ENCODE data around the gene NEB.

Gene NEB

GRCh38 chr2:151729415-151729811 is 4.9 kb downstream of the NEB start:
- no peaks in the 10 kb centered on the region for H3K27me3 ChIP-seq (ENCODE audit: insufficient read depth, low read length, poor library complexity, severe bottlenecking)
- no peak overlapping the region for H3K4me2 ChIP-seq (ENCODE audit: low read depth, low read length, poor library complexity, severe bottlenecking)
- no peak overlapping the region for H2AFZ ChIP-seq (ENCODE audit: low read length)
- no peak overlapping the region for H3K4me3 ChIP-seq (ENCODE audit: low read length, poor library complexity, severe bottlenecking)
- no peaks in the 10 kb centered on the region for H4K20me1 ChIP-seq (ENCODE audit: insufficient read depth, low read length, poor library complexity, severe bottlenecking)
- H3K4me1 ChIP-seq (ENCODE audit: insufficient read depth, low read length, poor library complexity, severe bottlenecking), result no peaks in the 10 kb centered on the region
- no peak overlapping the region for H3K9ac ChIP-seq (ENCODE audit: low read depth, low read length, poor library complexity, severe bottlenecking)
- no peak for TF ChIP-seq EZH2phosphoT487 (IDR thresholded peaks at IDR 0.05; ENCODE audit: borderline replicate concordance)
- H3F3A ChIP-seq (ENCODE audit: low read depth), result no peaks in the 10 kb centered on the region
- no peaks in the 10 kb centered on the region for H3K36me3 ChIP-seq (ENCODE audit: insufficient read depth, low read length)
- no peaks in the 10 kb centered on the region for H3K9me3 ChIP-seq (ENCODE audit: insufficient read depth, low read depth, low read length)
- H3K79me2 ChIP-seq (ENCODE audit: insufficient read depth, low read length), result no peaks in the 10 kb centered on the region
- H3K9me2 ChIP-seq (replicated peaks; ENCODE audit: low read depth, low read length), result no peaks in the 10 kb centered on the region

- TF ChIP-seq CTCF (conservative IDR thresholded peaks at IDR 0.05; ENCODE audit: low read length), result peak; percentile 46; the same call in 1 of the 2 replicates
- TF ChIP-seq EZH2phosphoT487 (IDR thresholded peaks at IDR 0.05; ENCODE audit: borderline replicate concordance), result no peak
- H3K9me2 ChIP-seq (replicated peaks; ENCODE audit: low read depth, low read length), result no peaks in the 10 kb centered on the region
- H3K4me3 ChIP-seq (ENCODE audit: low read length, poor library complexity, severe bottlenecking), result no peak overlapping the region
- H3K9me3 ChIP-seq (ENCODE audit: insufficient read depth, low read depth, low read length), result no peaks in the 10 kb centered on the region
- H3K36me3 ChIP-seq (ENCODE audit: insufficient read depth, low read length), result no peaks in the 10 kb centered on the region
- no peaks in the 10 kb centered on the region for H3K79me2 ChIP-seq (ENCODE audit: insufficient read depth, low read length)
- H3K4me1 ChIP-seq (ENCODE audit: insufficient read depth, low read length, poor library complexity, severe bottlenecking), result no peaks in the 10 kb centered on the region
- H3F3A ChIP-seq (ENCODE audit: low read depth), result no peaks in the 10 kb centered on the region
- H3K9ac ChIP-seq (ENCODE audit: low read depth, low read length, poor library complexity, severe bottlenecking), result no peak overlapping the region
- H3K27me3 ChIP-seq (ENCODE audit: insufficient read depth, low read length, poor library complexity, severe bottlenecking), result no peaks in the 10 kb centered on the region
- no peaks in the 10 kb centered on the region for H4K20me1 ChIP-seq (ENCODE audit: insufficient read depth, low read length, poor library complexity, severe bottlenecking)
- no peak overlapping the region for H3K4me2 ChIP-seq (ENCODE audit: low read depth, low read length, poor library complexity, severe bottlenecking)
- no peak overlapping the region for H2AFZ ChIP-seq (ENCODE audit: low read length)
Observed at GRCh38 chr2:151728804-151729414, 5.4 kb downstream of the NEB start.

GRCh38 chr2:151727593-151728552 is 6.4 kb downstream of the NEB start:
- no peaks in the 10 kb centered on the region for H3K27me3 ChIP-seq (ENCODE audit: insufficient read depth, low read length, poor library complexity, severe bottlenecking)
- H4K20me1 ChIP-seq (ENCODE audit: insufficient read depth, low read length, poor library complexity, severe bottlenecking), result no peaks in the 10 kb centered on the region
- no peaks in the 10 kb centered on the region for H3K9me3 ChIP-seq (ENCODE audit: insufficient read depth, low read depth, low read length)
- no peak overlapping the region for H3K4me3 ChIP-seq (ENCODE audit: low read length, poor library complexity, severe bottlenecking)
- H3K4me1 ChIP-seq (ENCODE audit: insufficient read depth, low read length, poor library complexity, severe bottlenecking), result no peaks in the 10 kb centered on the region
- no peak overlapping the region for H2AFZ ChIP-seq (ENCODE audit: low read length)
- no peaks in the 10 kb centered on the region for H3K36me3 ChIP-seq (ENCODE audit: insufficient read depth, low read length)
- no peaks in the 10 kb centered on the region for H3F3A ChIP-seq (ENCODE audit: low read depth)
- H3K9me2 ChIP-seq (replicated peaks; ENCODE audit: low read depth, low read length), result no peaks in the 10 kb centered on the region
- no peaks in the 10 kb centered on the region for H3K79me2 ChIP-seq (ENCODE audit: insufficient read depth, low read length)
- H3K4me2 ChIP-seq (ENCODE audit: low read depth, low read length, poor library complexity, severe bottlenecking), result no peak overlapping the region
- TF ChIP-seq EZH2phosphoT487 (IDR thresholded peaks at IDR 0.05; ENCODE audit: borderline replicate concordance) (no peak), CTCF (conservative IDR thresholded peaks at IDR 0.05; ENCODE audit: low read length) (no peak)
- H3K9ac ChIP-seq (ENCODE audit: low read depth, low read length, poor library complexity, severe bottlenecking), result no peak overlapping the region

Data from Loucy (cell line).